Endothelial cell of umbilical vein (primary cell): ENCODE measurements around the gene RTN4R. TPM values are rescaled to one million over a fixed set of nuclear protein-coding genes. Genes with fewer than 3 reads are reported as not detected.

ENCODE experiments used
- BruUV-seq: library from RNA; stranded (reverse); fragments of 400-500 nt; replicated peaks from 2 replicates; lab custom pipeline; 2021; lab: Mats Ljungman, UMichigan
- CTCF ChIA-PET: fragments of 300-600, 350-600 bp; sonication (Branson Sonifier 250); formaldehyde crosslinking; loops from one replicate; lab custom pipeline; 2021; ENCODE audit warnings: antibody characterized with exemption, inconsistent platforms; lab: Charles Lee
- POLR2A ChIA-PET: fragments of 300-600, 350-600 bp; sonication (Branson Sonifier 250); formaldehyde crosslinking; loops from one replicate; lab custom pipeline; 2021; ENCODE audit warnings: antibody characterized with exemption, inconsistent platforms; lab: Charles Lee
- DNase-seq: peaks from one replicate; pipeline ENCODE4 v3.0.0-alpha.2; 2011; ENCODE audit warnings: low read depth, low spot score
- FAIRE-seq: peaks from 2 replicates; lab custom pipeline; 2011; peaks lifted over from hg19 to GRCh38; lab: Jason Lieb, UNC
- H2AFZ ChIP-seq: 2 replicates; pipeline ENCODE4 v1.6.0; 2012; ENCODE audit warnings: low read depth, low read length, control low read depth, inconsistent platforms
- H3K27ac ChIP-seq: 2 replicates; pipeline ENCODE4 v1.5.1; 2011; ENCODE audit warnings: low read depth, mild to moderate bottlenecking, control low read depth, low read length, moderate library complexity; ENCODE audit not compliant: insufficient read depth
- H3K27me3 ChIP-seq, 2 experiments: 2 replicates each; pipeline versions ENCODE4 v1.6.0 to v1.6.1; 2011; ENCODE audit warnings: low read length in 2 of 2, mixed read lengths in 1 of 2; ENCODE audit not compliant: control insufficient read depth in 2 of 2, insufficient read depth in 2 of 2
- H3K36me3 ChIP-seq, 2 experiments: 2 replicates in 1 of 2; 3 replicates in 1 of 2; pipeline ENCODE4 v1.5.1; 2011; ENCODE audit warnings: low read length in 2 of 2, mild to moderate bottlenecking in 1 of 2, moderate library complexity in 1 of 2; ENCODE audit not compliant: control insufficient read depth in 2 of 2, insufficient read depth in 2 of 2; ENCODE audit errors: extremely low read depth in 1 of 2
- H3K4me1 ChIP-seq: 3 replicates; pipeline ENCODE4 v1.5.1; 2011; ENCODE audit warnings: mild to moderate bottlenecking, low read length; ENCODE audit not compliant: control insufficient read depth, insufficient read depth; ENCODE audit errors: extremely low read depth
- H3K4me2 ChIP-seq: 2 replicates; pipeline ENCODE4 v1.6.1; 2011; ENCODE audit warnings: low read length, control low read depth, mixed read lengths; ENCODE audit not compliant: insufficient read depth
- H3K4me3 ChIP-seq, 3 experiments: fragments of 200-600 bp in 1 of 3; sonication (generic), shearing (Covaris generic) in 1 of 3; replicated peaks in 1 of 3; 2 replicates each; pipeline ENCODE4 v1.5.1; 2011 to 2016; ENCODE audit warnings: control low read depth in 3 of 3, low read length in 3 of 3, mild to moderate bottlenecking in 2 of 3, inconsistent platforms in 1 of 3, low read depth in 1 of 3, moderate library complexity in 1 of 3; ENCODE audit not compliant: insufficient read depth in 1 of 3
- H3K79me2 ChIP-seq: 2 replicates; pipeline ENCODE4 v1.6.0; 2012; ENCODE audit warnings: low read length, inconsistent platforms; ENCODE audit not compliant: control insufficient read depth, insufficient read depth
- H3K9ac ChIP-seq: replicated peaks from 2 replicates; pipeline ENCODE3; 2011; ENCODE audit warnings: low read length, control low read depth; ENCODE audit not compliant: insufficient read depth; ENCODE audit errors: extremely low read depth
- H3K9me1 ChIP-seq: replicated peaks from 3 replicates; pipeline ENCODE4 v1.6.0; 2011; ENCODE audit warnings: mild to moderate bottlenecking, low read length; ENCODE audit not compliant: control insufficient read depth, insufficient read depth; ENCODE audit errors: extremely low read depth
- H3K9me3 ChIP-seq: replicated peaks from 2 replicates; pipeline ENCODE4 v1.5.1; 2012; ENCODE audit warnings: low read length, inconsistent platforms; ENCODE audit not compliant: control insufficient read depth, insufficient read depth
- H4K20me1 ChIP-seq: replicated peaks from 2 replicates; pipeline ENCODE3; 2011; ENCODE audit warnings: mild to moderate bottlenecking, low read length; ENCODE audit not compliant: control insufficient read depth, insufficient read depth; ENCODE audit errors: extremely low read depth
- EZH2 ChIP-seq: IDR thresholded peaks from 2 replicates; pipeline ENCODE4 v1.6.1; 2012; ENCODE audit warnings: borderline replicate concordance, low read depth, mild to moderate bottlenecking, moderate library complexity, low read length, inconsistent platforms; ENCODE audit not compliant: severe bottlenecking
- GATA2 ChIP-seq: IDR thresholded peaks from 2 replicates; pipeline ENCODE4 v1.7.0; 2011; ENCODE audit warnings: low read depth, mild to moderate bottlenecking, moderate library complexity, mixed read lengths, low read length; ENCODE audit not compliant: insufficient read length, insufficient read depth
- JUN ChIP-seq: IDR thresholded peaks from 2 replicates; pipeline ENCODE4 v1.6.1; 2011; ENCODE audit warnings: borderline replicate concordance, low read depth; ENCODE audit not compliant: insufficient read length, insufficient read depth
- MYC ChIP-seq: IDR thresholded peaks from one replicate; pipeline ENCODE4 v1.6.1; 2011; ENCODE audit warnings: mild to moderate bottlenecking, low read depth, low read length
- POLR2A ChIP-seq: IDR thresholded peaks from 2 replicates; pipeline ENCODE4 v1.6.1; 2012; ENCODE audit warnings: low read depth, mild to moderate bottlenecking, control low read depth, low read length
- POLR2AphosphoS5 ChIP-seq: IDR thresholded peaks from 2 replicates; pipeline ENCODE4 v1.6.1; 2012; ENCODE audit warnings: low read depth, mild to moderate bottlenecking, control low read depth, low read length, moderate library complexity; ENCODE audit not compliant: insufficient read depth
- dilution Hi-C: fragments of 300-500 bp; cut with MboI; formaldehyde crosslinking; loops from one replicate; pipeline ENCODE4 v1.15.0; 2019; ENCODE audit warnings: low sequenced_read_pairs; ENCODE audit not compliant: extremely low pct_ligation_motif_present
- intact Hi-C: fragments of 100-400 bp; cut with micrococcal nuclease; formaldehyde crosslinking; loops from one replicate; pipeline ENCODE4 v1.10.0; 2022
- polyA plus RNA-seq, 4 experiments: library from polyadenylated mRNA; depleted of rRNA in 3 of 4; stranded (reverse) in 3 of 4; unstranded in 1 of 4; fragments of >200 nt; gene quantifications; 2 replicates each; pipeline versions ENCODE4 v1.2.1 to v1.2.3, GENCODE V29; 2011 to 2012; ENCODE audit warnings: missing spikeins in 1 of 4
- total RNA-seq: library from RNA; stranded (reverse); gene quantifications from 2 replicates; pipeline ENCODE4 v1.2.3, GENCODE V29; 2021
- TF ChIP-seq, protein P1 (sequence below): IDR thresholded peaks from 2 replicates; pipeline ENCODE4 v1.6.1; 2011; ENCODE audit not compliant: insufficient read depth, insufficient read length
- TF ChIP-seq, protein P2 (sequence below), 2 donors: IDR thresholded peaks; 1 replicate in 1 of 2; 2 replicates in 1 of 2; pipeline ENCODE4 v1.5.1; 2011; ENCODE audit warnings: low read length in 2 of 2, mild to moderate bottlenecking in 2 of 2, moderate library complexity in 2 of 2, control low read depth in 1 of 2, inconsistent platforms in 1 of 2, low read depth in 1 of 2; ENCODE audit not compliant: insufficient read depth in 1 of 2; ENCODE audit errors: extremely low read depth in 1 of 2

The RTN4R gene
- total and polyA plus RNA-seq, 2 donors (not counting 3 experiments of a cell fraction or from before 2014, with no cell fraction given): 1.2 to 2.2 TPM

DNA sequence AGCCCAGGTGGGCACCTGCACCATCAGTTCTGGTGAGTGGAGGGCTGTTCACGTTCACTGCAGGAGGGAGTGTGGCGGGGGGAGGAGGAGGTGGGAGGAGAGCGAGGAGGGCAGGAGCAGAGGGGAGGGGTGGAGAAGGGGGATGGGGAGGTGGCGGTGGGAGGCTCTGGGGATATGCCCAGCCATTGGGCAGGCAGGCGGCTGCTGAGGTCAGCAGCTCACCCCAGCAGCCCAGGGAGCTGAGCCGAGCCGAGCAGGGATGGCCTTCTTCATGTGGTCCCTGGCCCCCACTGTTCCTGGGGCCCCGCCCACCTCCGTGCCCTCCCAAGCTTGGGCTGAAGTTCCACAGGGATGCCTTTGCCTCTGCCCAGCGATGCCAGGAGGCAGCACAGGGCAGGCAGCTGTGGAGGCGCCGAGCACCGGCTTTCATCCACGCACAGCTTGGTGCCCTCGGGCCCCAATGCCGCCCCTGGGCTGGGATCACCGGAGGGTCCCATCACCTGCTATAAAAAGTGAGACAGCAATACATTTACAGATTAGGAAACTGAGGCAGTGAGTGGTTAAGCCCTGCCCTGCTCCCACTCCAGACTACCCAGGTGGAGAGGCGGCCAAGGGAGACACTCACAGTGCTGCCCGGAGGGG is 21.6 kb downstream of the RTN4R start:
- POLR2A ChIA-PET: no interaction called here
- DNase-seq (no peak), FAIRE-seq (no peak)
- Histone ChIP-seq H2AFZ (no peak overlapping the region), H3K27ac (no peak overlapping the region), H3K9me3 (no peaks in the 10 kb centered on the region), H3K4me3 (no peak overlapping the region), H3K36me3 (no peaks in the 10 kb centered on the region), H3K9me1 (no peaks in the 10 kb centered on the region), H3K79me2 (no peaks in the 10 kb centered on the region), H4K20me1 (no peaks in the 10 kb centered on the region), H3K4me2 (no peak overlapping the region), H3K27me3 (no peaks in the 10 kb centered on the region), H3K9ac (no peak overlapping the region), H3K4me1 (no peaks in the 10 kb centered on the region)
- intact Hi-C loops: no loop called here
- CTCF ChIA-PET: interaction anchor here (1.3 kb wide), 1 partner anchor 12 kb away, joined by 5 read pairs; no protein-coding TSS in a partner anchor
- no TSS peak for BruUV-seq
- no peak for TF ChIP-seq POLR2A
- TF ChIP-seq POLR2AphosphoS5: no peak
- TF ChIP-seq, protein P1, sequence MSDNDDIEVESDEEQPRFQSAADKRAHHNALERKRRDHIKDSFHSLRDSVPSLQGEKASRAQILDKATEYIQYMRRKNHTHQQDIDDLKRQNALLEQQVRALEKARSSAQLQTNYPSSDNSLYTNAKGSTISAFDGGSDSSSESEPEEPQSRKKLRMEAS: no peak
- TF ChIP-seq, protein P2, sequence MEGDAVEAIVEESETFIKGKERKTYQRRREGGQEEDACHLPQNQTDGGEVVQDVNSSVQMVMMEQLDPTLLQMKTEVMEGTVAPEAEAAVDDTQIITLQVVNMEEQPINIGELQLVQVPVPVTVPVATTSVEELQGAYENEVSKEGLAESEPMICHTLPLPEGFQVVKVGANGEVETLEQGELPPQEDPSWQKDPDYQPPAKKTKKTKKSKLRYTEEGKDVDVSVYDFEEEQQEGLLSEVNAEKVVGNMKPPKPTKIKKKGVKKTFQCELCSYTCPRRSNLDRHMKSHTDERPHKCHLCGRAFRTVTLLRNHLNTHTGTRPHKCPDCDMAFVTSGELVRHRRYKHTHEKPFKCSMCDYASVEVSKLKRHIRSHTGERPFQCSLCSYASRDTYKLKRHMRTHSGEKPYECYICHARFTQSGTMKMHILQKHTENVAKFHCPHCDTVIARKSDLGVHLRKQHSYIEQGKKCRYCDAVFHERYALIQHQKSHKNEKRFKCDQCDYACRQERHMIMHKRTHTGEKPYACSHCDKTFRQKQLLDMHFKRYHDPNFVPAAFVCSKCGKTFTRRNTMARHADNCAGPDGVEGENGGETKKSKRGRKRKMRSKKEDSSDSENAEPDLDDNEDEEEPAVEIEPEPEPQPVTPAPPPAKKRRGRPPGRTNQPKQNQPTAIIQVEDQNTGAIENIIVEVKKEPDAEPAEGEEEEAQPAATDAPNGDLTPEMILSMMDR (IDR thresholded peaks at IDR 0.05; ENCODE audit: extremely low read depth in 1 of 2, insufficient read depth in 1 of 2, low read depth in 1 of 2, low read length in 2 of 2): no peak
- no peak for TF ChIP-seq EZH2
- TF ChIP-seq JUN: no peak
- TF ChIP-seq MYC: no peak
- no peak for TF ChIP-seq GATA2
- dilution Hi-C loops: no loop called here
